Upper lobe of left lung (tissue), 4 donors: ENCODE measurements around the gene HABP4.

ENCODE experiments used
- EP300 ChIP-seq, 4 donors: sonication (generic); formaldehyde crosslinking; IDR thresholded peaks; one replicate each; pipeline ENCODE4 v1.5.1; 2017; ENCODE audit warnings: antibody characterized with exemption in 4 of 4, control low read depth in 2 of 4
- POLR2A ChIP-seq, 4 donors: fragments of 450-650 bp; IDR thresholded peaks; one replicate each; pipeline ENCODE4 v1.5.1; 2016 to 2017; ENCODE audit warnings: antibody characterized with exemption in 4 of 4, mild to moderate bottlenecking in 2 of 4
- POLR2AphosphoS5 ChIP-seq, 2 donors: sonication (generic); formaldehyde crosslinking; IDR thresholded peaks; one replicate each; pipeline ENCODE4 v1.5.1; 2017; ENCODE audit warnings: antibody characterized with exemption in 2 of 2
- TF ChIP-seq, protein P1 (sequence below), 6 experiments: fragments of 450-650 bp in 4 of 6; fragments of 200-600 bp in 2 of 6; sonication (generic) in 2 of 6; IDR thresholded peaks; one replicate each; pipeline ENCODE4 v1.5.1; 2016 to 2019; ENCODE audit warnings: antibody characterized with exemption in 6 of 6

DNA sequence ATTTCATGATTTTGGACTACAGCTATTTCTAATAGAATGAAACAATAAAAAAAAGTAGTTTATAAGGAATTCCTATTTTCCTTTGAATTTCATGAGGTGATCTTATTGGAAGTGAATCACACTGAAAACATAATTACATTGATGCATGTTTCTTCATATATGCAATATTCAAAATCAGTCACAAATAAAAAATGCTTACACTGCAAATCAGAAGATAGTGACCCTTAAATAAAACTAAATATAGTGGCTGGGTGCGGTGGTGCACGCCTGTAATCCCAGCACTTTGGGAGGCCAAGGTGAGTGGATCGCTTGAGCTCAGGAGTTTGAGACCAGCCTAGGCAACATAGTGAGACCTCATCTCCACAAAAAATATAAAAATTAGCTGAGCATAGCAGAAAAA lies 90.1 kb downstream of the HABP4 start:
- TF ChIP-seq, protein P1, sequence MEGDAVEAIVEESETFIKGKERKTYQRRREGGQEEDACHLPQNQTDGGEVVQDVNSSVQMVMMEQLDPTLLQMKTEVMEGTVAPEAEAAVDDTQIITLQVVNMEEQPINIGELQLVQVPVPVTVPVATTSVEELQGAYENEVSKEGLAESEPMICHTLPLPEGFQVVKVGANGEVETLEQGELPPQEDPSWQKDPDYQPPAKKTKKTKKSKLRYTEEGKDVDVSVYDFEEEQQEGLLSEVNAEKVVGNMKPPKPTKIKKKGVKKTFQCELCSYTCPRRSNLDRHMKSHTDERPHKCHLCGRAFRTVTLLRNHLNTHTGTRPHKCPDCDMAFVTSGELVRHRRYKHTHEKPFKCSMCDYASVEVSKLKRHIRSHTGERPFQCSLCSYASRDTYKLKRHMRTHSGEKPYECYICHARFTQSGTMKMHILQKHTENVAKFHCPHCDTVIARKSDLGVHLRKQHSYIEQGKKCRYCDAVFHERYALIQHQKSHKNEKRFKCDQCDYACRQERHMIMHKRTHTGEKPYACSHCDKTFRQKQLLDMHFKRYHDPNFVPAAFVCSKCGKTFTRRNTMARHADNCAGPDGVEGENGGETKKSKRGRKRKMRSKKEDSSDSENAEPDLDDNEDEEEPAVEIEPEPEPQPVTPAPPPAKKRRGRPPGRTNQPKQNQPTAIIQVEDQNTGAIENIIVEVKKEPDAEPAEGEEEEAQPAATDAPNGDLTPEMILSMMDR (IDR thresholded peaks at IDR 0.05) = no peak
- TF ChIP-seq POLR2AphosphoS5 (IDR thresholded peaks at IDR 0.05) (no peak), POLR2A (IDR thresholded peaks at IDR 0.05) (no peak), EP300 (IDR thresholded peaks at IDR 0.05) (no peak)
